ENCODE data around the gene GLRA1.
"Not testable (repeated sequence)": the region's sequence is repeated elsewhere in the genome, so short reads cannot be mapped to it uniquely, and the experiment has no call there.

The GLRA1 gene

DNA sequence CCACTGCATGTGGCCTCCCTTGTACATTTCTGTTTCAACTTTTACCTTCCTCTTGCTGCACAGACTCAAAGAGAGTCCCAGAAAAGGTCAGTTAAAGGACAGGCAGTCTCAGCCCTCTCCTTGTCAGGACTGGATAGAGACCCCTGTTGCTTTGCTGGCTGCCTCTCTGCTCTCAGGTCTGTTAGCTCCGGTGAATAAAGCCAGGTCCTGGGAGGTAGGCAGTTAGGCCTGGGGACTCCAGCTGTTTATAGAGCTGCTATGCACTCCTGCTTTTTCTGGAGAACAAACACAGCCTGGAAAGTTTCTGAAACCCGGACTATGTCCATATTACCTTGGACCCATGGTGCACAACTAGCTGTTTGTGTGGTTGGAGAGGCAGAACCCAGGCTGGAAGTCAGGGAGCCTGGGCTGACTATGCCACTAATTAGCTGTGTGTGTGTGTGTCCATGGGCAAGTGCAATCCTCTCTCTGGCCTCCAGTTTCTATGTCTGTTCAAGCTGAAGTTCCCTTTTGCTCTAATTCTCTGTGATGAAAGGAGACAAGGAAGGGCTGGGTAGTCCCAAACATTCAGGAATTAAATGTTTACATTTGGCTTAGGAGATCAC, 42.9 kb downstream of the GLRA1 start:
- DNase-seq (ENCODE audit: low spot score), result no peak

DNA sequence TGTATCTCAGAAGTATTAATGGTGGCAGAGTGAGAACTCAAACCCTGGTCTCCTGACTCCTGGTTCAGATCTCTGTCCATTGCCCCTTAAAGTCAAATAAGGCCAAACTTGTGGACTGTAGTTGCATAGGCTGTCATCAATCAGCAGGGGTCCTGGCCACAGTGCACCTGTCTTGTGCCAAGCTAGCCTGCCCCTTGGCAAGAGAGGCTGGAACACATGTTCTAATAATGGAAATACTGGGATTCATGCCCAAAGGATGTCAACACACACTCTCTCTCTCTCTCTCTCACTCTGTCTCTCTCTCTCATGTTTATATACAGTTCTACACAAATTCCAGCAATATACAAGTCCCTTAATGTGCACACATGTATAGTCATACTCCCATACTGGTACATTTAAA, 44.3 kb downstream of the GLRA1 start:
- no peak for DNase-seq (ENCODE audit: low spot score)

DNA sequence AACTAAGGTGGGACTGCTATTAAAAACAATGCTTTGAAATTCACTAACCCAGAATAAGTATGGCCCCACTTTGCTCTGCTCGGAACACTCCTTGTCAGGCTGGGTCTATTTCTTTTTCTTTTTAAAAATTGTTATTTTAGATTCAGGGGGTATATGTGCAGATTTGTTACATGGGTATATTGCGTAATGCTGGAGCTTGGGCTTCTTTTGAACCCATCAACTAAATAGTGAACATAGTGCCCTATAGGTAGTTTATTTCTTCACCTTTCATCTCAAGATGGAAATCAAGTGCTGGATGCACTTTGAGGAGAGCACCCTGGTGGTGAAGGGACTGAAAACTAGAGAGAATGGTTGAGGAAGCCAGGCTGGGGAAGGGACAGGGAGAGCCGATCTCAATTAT, 51.0 kb downstream of the GLRA1 start:
- no peak for DNase-seq (ENCODE audit: low spot score)

DNA sequence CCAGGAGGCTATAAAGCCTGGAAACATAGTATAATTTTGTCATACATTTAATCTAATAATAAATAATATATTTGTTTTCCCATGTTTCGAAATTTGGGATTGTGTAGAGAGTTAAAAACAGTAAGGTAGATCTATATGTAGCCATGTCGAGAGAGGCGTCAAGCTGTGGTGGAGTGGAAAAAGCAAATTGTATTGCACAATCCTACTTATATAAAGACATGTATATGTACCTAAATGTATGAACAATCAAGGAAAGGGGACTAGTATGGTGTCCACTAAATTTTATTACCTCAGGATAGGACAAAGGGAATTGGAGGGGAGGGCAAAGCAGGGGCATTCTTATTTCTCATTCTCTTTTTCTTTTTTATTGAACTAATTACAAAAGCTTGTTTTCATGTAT, 52.0 kb downstream of the GLRA1 start:
- no peak for DNase-seq (ENCODE audit: low spot score)

DNA sequence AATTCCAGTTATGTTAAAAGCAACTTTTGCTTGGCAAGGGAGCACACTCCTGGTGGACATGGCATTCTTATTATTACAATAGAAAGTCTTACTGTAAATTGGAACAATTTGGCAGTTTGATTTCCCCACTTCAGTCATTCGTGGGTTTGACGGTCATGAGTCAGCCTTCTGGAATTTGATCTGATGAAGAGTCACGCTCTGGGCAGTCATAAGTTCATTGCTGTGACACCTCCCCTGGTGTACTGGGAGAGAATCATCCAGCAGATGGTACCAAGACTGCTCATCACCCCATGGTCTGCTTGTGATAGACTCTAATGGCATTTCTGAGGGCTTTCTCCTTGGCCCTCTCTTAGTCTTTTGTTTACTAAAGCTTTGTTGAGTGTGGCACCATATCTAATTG, 53.8 kb downstream of the GLRA1 start:
- DNase-seq (ENCODE audit: low spot score), result no peak

DNA sequence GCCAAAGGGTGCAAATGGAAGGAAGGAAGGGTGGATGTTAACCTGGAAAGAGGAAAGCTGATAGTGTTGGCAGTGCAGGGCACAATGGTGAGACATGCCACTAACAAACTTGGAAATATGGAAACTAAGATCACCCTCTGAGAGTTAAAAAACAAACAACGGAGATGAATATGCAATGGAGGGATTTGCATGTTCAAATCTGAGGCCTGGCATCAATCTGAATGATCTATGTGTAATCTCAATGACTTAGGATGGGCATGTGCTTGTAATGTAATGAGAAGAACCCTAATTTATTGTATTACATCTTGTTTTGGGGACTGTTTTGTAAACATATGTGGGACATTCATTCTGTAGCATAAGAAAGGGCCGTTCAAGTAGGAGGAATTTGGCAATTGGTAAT, 54.4 kb downstream of the GLRA1 start:
- DNase-seq (ENCODE audit: low spot score), result no peak

DNA sequence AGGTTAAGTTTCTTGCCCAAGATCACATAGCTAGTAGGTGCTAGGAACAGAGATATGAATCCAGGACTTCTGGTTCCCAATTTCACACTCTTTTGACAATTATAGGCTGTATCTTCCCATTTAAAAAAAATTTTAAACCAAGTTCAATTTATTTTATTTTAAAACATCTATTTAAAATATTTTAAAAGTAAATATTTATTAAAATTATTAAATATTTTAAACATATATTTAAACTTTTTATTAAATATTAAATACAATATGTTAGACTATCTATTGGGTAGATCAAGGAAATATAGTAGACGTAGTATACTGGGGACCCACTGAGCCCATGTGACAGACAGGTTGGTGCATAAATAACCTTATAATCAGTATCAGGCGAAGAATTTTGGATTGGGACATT, 54.8 kb downstream of the GLRA1 start:
- DNase-seq (ENCODE audit: low spot score), result no peak

DNA sequence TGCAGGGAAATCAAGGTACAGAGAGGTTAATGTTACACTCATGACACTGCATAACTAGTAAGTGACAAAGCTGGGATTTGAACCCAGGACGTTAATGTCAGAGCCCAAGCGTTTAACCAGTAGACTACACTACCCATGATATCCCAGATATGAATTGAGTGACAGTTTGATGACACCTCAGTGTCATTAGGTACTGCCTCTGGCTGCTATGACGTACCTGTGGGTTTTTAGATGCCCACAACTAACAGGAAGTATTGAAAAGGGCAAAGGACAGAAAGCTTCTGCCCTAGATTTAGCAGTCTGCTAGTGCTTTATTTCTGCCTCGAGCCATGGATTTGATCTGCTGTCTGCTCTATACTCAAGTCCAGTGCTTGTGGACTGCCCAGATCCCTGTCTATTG, 56.2 kb downstream of the GLRA1 start:
- no peak for DNase-seq (ENCODE audit: low spot score)

DNA sequence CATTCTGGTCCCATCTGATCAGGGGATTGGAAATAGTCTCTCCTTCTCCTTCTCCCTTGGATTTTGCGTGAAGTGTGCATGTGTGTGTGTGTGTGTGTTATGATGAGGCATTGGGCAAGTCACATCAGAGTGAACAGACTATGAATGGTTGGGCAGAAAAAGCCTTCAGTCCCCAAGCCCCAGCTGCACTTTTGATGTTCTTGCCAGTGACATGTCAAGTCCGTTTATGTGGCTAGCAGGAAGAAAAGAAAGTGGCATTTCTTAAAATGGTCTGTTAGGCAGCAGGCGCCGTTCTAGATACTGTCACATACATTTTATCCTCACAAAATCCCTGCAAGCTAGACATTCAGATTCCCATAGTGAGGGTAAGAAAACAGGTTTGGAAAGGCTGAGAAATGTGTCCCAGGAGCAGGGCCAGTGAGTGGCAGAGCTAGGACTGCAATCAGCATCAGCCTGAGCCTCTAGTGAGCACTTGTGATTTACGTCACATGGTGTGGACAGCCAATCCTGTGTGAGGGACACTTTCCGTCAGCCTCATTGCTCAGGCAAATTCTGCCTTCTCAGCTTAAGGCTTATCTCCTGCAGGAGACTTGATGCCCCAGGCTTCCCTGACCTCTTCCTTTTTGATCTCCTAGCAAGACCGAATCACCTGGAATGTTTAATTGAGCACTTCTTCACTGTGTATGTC, 60.4 kb downstream of the GLRA1 start:
- DNase-seq (ENCODE audit: low spot score), result no peak

DNA sequence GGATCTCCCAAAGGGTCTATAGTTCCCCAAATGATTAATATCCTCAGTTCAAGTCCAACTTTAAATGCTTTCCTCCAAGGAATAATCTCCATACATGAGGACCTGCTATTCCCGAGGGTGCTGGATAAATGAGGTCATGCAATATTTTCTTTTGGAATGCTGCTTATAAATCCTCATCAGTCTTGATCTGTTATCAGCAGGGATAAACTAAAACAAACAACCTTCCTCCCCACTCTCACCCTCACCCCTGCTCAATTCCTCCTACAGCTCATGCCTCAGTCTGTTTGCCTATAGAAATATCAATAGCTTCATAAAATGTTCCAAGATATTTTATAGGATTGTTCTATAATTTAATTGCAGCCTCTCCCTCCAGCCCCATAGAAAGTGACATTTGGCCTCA, 61.1 kb downstream of the GLRA1 start:
- no peak for DNase-seq (ENCODE audit: low spot score)

DNA sequence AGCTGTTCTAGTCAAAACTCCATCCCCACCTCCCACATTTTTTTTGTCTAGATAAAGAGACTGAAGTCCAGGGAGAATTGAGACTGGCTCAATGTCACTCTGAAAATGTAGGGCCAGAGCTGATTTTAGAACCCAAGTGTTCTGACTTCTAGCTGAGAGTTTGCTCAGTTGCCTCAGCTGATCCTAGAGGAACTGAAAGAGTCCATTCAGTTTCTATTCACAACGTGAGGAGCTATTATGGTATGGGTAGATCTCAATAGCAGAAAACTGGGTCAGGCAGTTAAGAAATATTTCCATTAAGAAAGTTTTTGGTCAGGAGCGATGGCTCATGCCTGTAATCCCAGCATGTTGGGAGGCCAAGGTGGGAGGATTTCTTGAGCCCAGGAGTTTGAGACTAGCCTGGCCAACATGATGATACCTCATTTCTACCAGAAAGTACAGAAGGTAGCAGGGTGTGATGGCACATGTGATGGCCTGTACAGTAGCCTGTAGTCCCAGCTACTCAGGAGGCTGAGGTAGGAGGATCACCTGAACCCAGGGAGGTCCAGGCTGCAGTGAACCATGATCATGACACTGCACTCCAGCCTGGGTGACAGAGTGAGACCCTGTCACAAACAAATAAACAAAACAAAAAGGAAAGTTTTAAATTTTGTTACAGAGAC, 61.7 kb downstream of the GLRA1 start:
- DNase-seq (ENCODE audit: low spot score), result no peak

DNA sequence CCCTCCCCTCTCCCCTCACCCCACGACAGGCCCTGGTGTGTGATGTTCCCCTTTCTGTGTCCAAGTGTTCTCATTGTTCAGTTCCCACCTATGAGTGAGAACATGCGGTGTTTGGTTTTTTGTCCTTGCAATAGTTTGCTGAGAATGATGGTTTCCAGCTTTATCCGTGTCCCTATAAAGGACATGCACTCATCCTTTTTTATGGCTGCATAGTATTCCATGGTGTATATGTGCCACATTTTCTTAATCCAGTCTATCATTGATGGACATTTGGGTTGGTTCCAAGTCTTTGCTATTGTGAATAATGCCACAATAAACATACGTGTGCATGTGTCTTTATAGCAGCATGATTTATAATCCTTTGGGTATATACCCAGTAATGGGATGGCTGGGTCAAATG, 63.8 kb downstream of the GLRA1 start:
- not testable (repeated sequence) for DNase-seq (ENCODE audit: low spot score)

DNA sequence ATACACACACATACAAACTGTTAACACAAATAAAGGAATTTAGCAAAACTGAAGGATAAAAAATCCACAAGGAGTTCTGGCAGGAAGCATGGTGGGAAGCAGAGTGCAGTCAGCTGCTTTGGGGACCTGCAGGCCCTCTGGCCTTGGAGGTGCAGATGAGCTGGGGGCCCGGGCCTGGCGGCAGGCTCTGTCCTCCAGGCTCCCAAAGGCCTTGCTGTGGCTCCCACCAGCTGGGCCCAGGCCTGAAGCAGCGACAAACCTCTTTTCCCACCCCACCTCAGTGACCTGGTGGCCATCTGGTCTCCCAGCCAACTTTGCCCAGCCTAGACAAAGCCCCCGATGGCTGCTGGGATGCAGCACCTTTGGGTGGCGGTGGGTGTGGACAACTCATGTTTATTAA, 67.8 kb downstream of the GLRA1 start:
- no peak for DNase-seq (ENCODE audit: low spot score)

DNA sequence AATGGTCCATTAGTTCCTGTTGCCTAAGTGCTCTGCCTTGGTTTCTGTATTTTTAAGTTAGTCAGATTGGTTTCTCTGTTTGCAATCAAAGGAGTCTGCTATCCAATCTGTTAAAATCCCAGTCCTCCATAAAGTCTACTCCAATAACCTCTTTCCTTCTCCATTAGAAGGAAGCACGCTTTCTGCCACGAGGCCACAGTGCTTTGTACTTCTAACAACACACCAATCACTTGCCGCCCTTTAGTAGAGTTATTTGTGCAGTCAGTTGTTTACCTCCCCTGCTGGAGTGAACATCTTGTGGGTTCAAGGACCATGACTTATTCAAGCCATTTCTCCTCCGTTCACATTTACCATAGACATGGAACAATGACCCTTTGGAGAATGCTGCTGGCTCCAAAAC, 69.0 kb downstream of the GLRA1 start:
- DNase-seq (ENCODE audit: low spot score), result no peak

DNA sequence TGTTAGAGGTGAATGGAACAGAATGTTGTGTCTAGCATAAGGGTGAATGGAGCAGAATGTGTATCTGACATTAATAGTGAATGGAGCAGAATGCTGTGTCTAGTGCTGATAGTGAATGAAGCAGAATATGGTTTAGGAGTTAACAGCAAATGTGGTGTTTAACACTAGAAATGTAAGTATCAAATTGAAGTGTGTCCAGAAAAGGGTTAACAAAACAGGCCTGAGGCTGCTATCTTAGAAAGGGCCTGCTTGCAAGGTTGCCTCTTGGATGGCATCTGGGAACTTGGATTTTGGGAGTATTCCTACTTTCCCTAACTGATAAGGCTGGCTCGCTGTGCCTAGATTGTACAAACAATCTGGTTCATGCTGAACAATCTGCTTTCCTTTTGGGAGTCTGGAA, 76.8 kb downstream of the GLRA1 start:
- no peak for DNase-seq (ENCODE audit: low spot score)

DNA sequence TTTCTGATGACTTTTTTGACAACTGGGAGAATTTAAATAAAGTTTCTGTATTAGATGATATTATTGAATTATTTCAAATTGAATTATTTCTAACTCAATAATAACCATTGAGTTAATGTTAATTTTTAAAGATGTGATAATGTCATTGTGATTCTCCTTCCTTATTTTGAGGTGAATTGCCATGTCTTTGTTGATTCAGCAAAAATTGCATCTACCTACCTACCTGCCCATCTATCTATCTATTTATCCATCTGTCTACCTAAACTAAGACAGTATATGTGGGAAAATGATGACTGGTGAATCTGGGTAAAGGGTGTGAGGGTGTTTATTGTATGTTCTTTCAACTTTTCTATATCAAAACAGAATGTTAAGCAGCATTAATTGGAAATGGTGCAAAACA, 77.9 kb downstream of the GLRA1 start:
- DNase-seq (ENCODE audit: low spot score), result no peak

DNA sequence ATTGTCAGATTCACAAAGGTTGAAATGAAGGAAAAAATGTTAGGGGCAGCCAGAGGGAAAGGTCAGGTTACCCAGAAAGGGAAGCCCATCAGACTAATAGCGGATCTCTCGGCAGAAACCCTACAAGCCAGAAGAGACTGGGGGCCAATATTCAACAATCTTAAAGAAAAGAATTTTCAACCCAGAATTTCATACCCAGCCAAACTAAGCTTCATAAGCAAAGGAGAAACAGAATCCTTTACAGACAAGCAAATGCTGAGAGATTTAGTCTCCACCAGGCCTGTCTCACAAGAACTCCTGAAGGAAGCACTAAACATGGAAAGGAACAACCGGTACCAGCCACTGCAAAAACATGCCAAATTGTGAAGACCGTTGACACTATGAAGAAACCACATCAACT, 91.8 kb downstream of the GLRA1 start:
- DNase-seq (ENCODE audit: low spot score), result not testable (repeated sequence)

DNA sequence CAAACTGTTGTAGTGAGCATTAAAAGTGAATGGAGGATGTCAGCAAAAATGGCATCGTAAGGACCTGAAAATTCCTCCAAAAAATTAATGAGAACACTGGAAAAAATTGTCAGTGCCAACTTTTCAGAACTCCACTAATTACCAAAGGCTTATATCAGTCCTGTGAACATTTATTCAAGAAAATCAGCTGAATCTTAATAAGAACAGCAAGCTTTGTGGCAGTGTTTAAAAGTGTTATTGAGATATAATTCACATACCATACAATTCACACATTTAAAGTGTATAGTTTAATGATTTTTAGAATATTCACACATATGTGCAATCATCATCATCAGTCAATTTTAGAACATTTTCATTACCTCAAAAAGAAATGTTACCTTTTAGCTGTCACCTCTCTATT, 95.3 kb downstream of the GLRA1 start:
- DNase-seq (ENCODE audit: low spot score), result no peak

DNA sequence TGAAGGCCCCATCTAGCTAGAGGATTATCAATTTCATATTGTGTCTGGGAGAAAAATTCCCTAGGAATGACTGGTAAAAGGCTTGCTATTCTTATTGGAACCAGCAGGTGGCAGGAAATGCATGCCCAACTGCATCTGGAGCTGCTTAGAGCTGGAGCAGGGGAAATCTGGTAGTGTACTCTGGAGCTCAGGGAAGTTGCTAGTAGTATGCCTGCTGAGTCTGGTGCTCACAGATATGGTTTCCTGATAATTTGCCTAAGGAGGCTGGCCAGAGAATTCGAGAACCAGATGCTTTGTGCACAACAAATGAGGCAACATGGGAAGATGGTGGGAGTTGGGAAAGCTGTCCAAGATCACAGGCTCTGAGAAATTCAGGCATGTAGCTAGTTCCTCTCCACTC, 99.2 kb downstream of the GLRA1 start:
- DNase-seq (ENCODE audit: low spot score), result peak; percentile 40

DNA sequence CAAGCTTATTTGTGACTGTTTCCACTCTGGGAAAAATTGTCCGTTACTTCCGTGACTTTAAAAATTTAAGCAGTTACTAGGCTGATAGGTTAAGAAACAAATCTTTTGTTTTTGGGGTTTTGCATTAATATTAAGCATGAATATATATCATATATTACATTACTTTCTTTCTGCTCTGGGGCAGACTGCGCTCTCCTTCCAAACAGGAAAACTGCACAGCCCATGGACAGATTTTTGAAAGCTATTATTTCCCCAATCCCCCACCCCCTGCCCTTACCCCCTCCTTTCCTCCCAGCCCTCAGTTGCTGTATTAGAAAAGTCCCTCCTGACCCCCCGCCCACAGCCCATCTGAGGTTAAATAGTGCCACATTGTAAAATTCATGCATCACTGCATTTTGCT, 102.5 kb downstream of the GLRA1 start:
- no peak for DNase-seq (ENCODE audit: low spot score)

DNA sequence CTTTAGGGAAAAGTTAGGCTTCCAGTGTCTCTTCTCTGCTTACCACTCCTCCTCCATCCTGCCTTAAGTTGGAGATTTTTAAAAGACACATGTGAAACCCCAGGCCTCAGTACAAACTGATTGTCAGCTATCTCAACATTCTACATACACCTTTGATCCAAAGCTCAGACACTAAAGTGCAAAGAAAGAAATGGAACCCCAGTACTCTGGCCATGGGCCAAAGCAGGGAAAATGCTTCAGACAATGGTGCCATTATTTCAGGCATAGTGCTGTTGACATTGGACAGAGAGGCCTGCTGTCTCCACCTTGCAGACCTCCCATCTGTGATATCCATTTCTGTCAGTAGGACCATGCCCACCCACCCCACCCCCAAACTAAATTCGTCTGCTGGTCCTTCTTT, 103.7 kb downstream of the GLRA1 start:
- peak; percentile 26 for DNase-seq (ENCODE audit: low spot score)

DNA sequence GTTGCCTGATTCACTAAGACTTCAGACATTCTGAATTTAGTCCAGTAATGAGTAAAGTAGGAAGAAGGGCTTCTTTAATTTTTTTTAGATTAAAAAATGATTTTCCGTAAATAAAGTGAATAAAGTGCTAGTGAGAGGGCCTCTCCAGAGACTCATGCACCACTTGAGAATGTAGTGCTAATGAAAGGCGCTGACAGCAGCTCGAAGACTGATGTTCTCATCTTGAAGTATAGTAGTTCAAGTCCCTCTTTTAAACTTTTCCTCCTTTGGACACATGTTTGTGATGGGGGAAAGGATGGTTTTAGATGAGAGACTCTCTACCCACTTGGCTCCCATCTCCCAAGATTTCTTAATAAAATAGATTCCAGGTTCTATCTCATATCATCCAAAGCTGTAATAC, 104.4 kb downstream of the GLRA1 start:
- DNase-seq (ENCODE audit: low spot score), result no peak

DNA sequence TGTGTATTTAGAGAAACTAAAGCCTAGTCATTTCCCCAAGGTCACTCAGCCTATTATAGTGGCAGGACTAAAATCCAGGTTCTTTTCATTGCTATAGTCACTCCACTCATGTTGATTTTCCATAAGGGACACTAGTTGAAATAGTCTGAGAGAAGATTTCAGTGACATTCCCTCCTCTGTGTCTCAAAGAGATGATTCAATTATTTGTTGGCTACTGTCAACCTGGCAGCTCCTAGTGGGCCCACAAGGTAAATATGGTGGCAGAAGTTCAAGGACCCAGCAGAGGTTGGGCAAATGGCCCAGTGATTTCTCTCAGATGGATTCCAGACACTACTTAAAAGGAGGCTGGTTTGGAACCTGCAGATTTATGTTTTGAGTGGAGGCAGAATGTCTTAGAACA, 104.8 kb downstream of the GLRA1 start:
- DNase-seq (ENCODE audit: low spot score), result no peak

DNA sequence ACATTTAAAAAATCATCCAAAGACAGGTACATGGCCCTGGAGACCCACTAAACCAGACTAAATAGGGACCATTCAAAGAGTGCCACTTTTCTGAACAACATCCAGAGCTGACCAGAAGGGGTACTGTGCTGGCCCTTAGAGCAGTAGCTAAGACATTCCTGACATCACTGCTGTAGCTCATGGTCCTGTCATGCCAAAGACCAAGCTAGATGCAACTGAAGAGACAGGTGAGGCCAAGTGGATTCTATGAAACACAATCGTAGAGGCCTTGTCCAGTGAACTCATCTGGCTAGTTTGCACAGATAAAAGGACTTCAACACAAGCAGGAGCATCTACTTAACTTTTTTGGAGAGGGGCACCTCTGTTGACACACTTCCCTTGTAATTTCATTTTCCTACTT, 109.6 kb downstream of the GLRA1 start:
- no peak for DNase-seq (ENCODE audit: low spot score)

Data from HuH-7 (cell line).